GM18519 (cell line): ENCODE data around the gene MAP1LC3B2.

Source experiments
- ATAC-seq: cut with Tn5 transposase; IDR thresholded peaks from one replicate; pipeline ENCODE4 v1.9.1; 2021; ENCODE audit warnings: mild to moderate bottlenecking, moderate library complexity; ENCODE audit not compliant: unreplicated experiment, low FRiP score

The MAP1LC3B2 gene

DNA sequence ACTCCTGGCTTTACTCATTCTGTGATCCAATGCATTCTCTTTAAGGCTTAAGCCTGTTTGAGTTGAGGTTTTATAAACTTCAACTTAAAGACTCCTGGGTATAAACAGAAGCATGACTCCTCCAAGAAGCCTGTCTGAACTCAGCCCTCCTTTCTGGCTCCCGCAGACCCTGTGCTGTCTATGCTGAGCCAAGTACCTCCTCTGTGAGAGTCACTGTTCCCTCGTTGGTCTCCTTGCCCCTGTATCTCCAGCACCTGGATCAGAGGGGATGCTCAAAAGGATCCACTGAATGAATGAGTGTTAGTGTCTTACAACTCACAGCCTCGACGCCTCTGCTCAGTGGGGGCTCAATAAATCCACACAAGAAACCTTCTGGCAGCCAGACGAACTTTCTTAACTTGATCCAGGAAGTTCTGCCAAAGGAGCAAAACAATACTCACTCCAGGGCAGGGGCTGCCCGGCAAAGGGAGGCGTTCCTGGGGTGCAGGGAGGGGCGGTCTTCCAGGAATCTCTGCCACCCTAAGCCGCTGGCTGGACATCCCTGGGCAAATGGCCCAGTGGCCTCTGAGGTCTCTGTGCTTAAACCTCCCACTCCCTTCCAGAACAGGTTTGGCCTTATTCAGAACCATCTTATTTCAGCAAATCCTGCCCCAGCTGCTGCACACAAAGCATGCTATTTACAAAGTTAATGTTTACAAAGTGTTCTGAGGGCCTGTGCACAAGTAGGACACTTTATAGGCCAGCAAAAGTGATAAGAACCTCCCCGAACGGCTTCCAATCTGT, 32.9 kb downstream of the MAP1LC3B2 start:
- no peak for ATAC-seq

DNA sequence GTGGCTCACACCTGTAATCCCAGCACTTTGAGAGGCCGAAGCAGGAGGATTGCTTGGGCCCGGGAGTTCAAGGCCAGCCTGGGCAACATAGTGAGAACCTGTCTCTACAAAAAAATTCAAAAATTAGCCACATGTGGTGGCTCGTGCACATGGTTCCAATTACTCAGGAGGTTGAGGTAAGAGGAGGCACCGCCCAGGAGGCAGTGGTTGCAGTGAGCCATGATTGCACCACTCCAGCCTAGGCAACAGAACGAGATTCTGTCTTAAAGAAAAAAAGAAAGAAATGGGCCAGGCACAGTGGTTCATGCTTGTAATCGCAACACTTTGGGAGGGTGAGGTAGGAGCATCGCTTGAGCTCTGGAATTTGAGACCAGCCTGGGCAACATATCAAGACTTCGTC, 33.5 kb downstream of the MAP1LC3B2 start:
- no peak for ATAC-seq

DNA sequence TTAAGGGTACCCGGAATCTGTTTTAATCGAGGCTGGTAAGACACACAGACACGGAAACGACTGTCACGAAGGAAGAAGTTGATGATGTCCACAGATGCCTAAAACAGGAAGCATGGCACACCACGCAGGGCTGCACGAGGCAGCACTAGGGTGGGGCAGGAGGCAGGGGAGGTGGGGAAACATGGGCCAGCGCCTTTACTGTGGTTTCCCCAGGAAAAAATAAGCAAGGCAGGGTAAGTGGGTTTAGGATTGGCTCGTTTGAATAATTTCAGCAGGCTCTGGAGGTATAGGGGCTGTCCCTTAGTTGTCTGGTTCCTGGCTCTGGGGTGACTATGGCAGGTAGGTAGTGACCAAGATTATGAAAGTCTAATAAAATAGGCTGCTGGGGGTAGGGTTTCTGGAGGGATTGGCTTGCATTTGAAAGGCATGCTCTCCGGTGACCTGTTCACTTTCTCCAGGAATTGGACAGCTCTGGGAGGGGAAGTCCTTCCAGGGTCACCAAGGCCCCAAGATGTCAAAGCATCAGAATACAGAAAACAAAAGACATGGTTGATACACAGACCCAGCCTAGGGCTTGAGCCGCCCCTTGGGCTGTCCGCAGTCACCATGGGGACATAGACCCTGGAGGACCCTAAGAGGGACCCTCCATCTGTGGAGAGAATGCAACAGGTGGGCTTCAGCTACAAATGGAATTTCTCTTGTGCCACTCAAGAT, 35.3 kb downstream of the MAP1LC3B2 start:
- ATAC-seq, result no peak

DNA sequence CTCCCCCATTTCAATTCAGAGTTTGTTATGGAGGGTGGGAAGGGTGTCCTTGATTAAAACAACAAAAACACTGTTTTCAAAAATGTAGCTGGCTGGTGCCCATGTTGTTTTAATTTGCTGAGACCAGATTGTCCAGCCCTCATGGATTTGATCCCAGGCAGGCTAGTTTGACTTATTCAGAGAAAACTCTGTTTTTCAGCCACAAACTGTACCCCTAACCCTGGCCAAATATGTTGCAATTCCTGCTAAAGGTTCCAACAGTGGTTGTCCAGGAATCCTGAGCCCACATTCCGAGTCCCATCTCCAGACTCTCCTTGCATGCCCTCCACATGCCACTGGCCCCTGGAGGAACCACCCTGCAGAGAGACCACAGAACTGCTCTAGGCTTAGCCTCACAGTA, 36.0 kb downstream of the MAP1LC3B2 start:
- no peak for ATAC-seq

DNA sequence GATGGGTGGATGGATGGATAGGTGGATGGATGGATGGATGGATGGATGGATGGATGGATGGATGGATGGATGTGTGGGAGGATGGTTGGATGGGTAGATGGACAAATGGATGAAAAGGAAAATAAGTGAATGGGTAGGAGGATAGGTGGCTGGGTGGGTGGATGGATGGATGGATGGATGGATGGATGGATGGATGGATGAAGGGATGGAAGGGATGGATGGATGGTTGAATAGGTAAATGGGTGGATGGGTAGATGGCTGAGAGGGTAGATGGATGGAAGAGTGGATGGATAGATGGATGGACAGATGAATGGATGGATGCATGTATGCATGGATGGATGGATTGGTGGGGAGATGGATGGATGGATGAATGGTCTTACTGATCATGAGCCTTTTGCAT, 36.5 kb downstream of the MAP1LC3B2 start:
- no peak for ATAC-seq

DNA sequence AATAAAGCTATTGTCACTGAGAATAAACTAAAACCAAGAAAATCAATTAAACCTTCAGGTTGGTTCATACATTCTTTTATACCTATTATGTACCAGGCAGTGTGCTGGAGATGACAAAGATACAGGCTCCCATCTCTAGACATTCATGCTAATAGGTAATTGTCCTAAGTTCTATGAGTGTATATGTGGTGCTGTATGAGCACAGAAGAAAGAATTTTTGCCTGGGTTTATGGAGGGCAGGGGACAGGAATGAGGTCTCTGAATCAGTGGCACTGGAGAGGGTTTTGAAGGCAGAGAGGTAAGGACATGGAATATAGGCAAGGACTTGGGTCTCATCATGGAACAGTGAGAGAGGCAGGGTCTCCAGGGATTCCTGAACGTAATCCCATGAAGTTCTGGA, 38.7 kb downstream of the MAP1LC3B2 start:
- no peak for ATAC-seq

DNA sequence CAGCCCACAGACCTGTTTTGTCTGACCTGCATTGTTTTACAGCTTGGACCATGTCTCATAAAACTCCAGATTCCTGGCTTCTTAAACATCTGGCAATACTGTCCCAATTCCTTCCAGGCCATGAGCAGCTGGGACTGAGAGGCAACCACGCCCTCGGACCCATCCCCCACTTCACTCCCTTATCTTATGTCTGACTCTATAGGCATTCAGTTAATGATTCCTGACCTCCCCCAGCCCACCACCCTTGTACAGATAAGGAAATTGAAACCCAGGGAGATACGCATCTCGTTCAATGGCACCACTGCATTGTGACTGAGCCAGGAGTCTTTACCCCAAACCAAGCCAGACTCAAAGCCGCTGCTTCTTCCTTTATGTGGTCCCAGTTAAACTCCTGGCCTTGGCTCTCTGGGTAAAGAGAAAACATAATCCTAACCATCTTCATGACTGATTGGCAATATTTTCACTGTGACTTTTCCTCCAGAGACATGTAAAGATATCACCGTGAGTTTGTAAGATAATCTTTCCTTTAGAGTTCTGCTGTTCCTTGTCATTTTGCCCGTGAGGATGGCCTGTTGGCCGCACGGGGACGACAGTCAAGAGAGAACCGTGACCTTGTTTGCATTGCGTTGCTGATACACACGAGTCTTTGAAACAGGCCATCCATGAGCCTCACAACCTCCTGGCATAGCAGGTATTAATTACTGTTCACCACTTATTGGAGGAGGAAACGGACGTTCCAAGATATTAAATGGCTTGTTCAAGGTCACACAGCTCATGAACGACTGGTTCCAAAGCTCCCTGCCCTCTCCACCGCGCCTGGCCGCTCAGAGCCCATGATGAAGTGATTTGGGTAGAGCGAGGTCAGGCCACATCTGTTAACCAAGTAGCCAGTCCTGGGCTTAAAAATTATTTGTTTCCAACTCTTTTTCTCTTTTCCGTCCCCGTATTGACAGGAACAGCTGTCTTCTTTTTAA, 39.4 kb downstream of the MAP1LC3B2 start:
- no peak for ATAC-seq

DNA sequence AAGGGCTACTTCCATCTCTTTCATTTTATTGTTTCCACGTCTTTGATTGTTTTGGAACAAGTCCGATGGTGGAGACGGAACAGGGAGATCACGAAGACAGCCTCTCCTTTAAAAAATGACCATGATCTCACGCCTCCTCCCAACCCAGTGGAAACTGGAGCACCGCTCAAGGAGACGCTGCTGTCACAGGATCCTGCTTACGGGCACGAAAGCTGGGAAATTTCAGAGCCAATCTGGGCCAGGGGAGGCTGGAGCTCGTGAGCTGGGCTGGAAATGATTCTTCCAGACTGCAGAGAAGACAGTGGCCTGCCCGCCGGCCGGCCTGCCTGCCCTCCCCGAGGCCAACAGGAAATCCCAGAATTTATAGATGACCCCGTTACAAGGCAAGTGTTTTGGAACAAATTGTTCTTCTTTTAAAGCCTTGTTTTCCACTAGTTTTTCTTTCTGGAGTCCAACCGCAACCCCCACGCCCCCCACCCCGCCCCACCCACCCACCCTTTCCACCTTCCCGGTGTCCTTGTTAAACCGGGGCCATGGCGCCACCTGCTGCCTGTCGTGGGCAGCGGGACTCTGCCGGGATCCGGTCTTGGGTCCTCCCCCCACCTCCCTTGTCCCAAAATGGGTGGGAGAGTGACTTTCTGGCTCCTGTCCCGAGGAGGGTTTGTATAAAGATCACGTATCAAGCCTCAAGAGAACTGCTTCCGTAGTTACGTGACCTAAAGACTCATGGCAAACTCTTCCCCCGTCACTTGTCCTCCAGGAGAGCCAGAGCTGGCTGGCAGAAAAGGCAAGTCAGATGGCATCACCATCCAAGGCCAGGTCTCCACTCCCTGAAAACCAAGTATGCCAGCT, 40.3 kb downstream of the MAP1LC3B2 start:
- ATAC-seq, result no peak

DNA sequence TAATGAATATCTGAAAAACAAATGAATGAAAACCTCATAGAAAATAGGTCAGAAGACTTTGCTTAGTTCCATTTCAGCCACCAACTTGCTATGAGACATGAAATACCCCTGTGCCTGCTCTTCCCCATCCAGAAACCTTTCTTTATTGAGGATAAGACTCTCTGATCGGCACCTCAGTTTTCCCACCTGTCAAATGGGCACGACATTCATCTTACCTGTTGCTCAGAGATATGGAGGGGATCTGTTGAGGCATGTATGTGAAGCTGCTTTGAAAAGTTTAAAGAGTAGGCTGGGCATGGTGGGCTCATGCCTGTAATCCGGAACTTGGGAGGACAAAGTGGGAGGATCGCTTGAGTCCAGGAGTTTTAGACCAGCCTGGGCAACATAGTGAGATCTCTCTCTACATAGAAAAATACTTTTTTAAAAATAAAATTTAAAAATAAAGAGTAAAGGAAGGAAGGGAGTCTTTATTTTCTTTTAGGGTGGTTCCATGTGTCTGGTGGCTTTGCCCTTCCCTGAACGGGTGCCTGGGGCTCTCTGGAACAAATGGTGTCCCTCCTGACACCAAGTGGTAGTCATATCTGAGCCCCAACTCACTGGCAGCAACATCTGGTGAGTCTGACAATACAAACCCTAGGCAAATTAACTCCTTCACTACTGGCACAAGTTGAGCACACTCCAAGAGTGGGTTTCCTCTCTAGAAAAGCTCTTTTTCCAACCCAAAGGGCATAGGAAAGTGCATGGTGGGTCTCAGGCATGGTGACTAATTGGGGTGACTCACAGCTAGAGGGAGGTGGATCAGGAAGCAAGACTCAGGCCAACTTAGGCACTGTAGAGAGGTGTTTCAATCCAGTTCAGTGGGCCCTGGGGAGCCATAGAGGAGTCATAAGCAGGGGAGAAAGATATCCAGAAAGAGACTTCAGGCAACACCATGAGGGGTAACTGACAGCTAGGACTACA, 42.1 kb downstream of the MAP1LC3B2 start:
- no peak for ATAC-seq

DNA sequence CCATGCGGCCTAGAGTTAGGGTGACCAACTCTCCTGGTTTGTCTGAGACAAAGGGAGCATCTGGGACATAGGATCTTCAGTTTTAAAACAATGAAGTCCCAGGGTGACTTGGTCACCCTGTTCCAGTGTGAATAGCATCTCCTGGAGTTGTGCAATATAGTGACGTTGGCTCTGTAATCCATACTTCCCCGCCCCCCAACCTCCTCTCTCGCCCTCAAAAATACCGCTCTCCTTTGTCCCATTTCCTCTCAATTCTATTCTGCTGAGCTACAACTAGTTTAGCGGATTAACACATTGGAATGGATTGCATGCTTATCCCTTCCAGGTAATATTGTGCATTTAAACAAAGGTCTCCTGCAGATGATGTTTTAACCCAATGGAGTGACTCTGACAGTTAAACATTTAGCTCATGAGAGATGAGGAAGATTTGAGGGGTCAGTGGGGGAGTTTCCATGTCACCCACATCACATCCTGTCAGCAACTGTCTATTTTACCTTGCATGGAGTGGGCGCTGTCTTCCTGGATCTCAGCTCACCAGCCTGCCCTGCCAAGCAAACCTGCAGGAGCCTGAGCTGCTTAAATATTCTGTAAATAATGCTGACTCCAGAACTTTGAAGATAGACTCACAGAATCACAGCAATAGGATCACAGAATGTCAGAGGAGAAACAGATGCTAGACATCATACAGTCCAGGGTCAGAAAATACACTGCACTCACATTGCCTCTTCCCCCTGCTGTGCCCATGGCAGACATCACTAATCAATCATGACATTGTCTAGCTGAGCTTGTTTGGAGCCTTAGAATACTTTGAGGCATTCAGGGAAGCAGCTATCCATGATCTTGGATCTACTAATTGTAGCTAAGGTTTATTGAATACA, 43.0 kb downstream of the MAP1LC3B2 start:
- ATAC-seq, result no peak

DNA sequence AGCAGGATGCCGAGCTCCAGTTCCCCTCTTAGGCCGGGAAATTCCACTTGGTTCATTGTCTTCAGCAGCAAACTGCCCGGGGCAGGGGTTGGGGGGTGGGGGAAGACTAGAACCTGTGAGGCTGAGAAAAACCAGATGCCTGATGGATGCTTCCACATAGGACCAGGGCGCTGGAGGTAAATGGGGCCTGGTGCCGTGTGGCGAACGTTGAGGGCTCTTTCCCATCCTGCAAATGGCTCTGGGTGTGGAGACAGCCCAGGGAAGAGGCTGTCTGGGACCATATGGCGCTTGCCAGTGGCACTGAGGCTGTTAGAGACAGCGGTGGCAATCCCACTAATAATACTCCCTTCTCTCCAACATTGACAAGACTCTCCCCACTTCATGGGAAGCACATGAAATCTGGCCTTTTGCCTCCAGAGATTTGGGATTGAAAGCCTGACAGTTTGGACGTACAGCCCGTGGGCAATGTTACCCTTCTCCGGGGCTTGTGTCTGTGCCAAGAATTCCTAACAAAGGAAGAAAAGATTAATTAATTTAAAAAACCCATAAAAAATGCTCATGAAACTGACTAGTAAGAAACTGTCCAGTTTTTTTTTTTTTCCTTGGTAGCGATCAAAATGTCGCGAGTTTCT, 44.5 kb downstream of the MAP1LC3B2 start:
- ATAC-seq, result no peak

DNA sequence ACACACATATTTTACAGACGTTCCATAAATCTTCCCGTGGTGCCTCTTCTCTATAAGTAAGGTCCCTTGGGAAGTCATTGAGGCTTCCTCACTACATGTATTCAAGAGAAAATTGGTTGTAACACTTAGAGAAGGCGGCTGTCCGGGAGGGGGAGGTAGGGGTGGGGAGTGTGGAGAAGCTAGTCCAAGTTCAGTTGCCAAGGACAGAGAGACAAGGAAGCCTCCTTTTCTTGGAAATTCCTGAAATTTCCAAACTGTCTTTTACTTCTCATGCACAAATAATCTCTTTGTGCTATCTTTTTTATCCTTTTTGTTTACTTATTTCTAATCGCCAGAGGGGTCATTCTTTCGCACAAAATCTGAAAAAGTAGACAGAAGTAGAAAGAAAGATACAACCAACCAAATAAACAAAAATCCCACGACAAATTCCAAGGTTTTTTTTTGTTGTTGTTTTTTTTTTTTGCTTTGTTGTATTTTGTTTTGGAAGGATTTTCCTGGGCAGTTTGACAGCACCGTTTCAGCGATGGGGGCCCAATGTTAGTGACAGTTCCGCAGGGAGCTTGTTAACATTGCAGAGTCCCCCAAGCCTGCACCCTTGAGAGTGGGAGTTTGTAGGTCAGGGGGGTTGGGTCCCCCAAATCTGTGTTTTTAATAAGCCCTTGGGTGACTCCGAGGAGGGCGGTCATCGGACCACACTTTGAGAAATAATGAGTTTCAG, 45.2 kb downstream of the MAP1LC3B2 start:
- no peak for ATAC-seq

DNA sequence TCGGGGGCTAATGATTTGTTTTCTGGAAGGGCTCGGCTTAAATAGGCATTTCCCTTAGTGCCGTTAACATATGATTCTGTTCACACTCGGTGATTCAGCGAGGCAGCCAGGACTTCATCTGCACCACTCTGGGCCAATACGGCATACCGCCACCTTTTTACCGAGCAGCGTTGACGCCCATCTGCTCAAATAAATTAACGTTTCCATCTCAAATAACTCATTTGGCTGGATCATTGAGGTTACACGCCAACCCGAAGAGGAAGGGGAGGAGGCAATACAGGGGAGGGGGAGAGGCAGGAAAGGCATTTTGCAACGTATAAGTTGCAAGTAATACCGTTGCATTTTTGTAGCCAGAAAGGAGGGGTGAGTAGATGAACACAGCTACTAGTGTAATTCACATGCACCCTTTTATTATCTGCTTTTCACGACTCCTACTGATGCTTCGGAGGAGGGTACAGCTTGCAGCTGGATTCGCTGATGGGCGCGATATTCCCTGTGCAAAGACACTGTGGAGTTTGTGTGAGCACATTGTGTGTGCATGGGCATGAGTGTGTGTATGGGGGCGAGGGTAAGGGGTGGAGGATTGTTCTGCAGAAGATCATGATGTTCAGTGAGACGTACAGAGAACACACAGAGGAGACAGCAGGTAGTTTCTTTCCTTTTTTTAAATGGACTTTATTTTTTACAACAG, 45.9 kb downstream of the MAP1LC3B2 start:
- ATAC-seq, result no peak

DNA sequence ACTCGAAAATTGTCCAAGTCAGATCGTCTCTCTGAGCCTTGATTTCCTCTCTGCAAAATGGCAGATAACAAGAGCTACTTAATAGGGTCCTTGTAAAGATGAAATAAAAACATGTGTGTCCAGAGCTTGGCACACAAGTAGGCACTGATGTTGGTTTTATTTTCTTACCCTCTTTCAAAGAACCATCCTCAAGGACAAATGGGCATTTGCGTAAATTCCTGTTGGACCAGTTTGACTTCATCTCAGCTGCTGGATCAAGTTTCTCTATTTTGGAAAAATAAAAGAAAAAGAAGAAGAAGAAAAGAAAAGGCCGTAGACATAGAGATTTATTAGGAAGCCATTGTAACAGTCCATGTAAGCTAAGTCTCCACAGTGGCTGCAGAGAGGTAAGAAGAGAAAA, 47.2 kb downstream of the MAP1LC3B2 start:
- no peak for ATAC-seq

DNA sequence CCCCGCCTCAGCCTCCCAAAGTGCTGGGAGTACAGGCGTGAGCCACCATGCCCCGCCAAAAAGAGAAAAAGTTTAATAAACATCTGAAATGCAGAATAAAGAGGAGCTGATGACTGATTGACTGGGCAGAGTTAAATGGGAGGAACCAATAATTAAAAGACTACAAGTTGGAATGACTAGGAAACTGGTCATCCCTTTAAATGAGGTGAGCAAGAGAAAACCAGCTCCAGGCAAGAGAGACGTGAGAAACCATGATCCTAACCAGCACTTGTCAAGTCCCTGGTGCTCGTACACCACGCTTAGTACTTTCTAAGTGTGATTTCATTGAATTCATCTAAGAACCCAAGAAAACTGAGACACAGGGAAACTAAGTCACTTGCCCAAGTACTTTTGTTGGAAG, 47.9 kb downstream of the MAP1LC3B2 start:
- ATAC-seq, result no peak
